ENCODE results near the gene ACTL10.
"Not testable (repeated sequence)": the region's sequence is repeated elsewhere in the genome, so short reads cannot be mapped to it uniquely, and the experiment has no call there.

The ACTL10 gene

DNA sequence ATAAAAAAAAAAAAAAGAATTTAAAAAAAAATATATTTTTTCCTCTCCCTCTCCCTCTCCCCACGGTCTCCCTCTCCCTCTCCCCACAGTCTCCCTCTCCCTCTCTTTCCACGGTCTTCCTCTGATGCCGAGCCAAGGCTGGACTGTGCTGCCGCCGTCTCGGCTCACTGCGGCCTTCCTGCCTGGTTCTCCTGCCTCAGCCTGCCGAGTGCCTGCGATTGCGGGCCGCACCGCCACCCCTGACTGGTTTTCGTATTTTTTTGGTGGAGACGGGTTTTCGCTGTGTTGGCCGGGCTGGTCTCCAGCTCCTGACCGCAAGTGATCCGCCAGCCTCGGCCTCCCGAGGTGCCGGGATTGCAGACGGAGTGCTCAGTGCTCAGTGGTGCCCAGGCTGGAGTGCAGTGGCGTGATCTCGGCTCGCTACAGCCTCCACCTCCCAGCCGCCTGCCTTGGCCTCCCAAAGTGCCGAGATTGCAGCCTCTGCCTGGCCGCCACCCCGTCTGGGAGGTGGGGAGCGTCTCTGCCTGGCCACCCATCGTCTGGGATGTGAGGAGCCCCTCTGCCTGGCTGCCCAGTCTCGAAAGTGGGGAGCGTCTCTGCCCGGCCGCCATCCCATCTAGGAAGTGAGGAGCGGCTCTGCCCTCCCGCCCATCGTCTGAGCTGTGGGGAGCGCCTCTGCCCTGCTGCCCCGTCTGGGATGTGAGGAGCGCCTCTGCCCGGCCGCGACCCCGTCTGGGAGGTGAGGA lies 34.1 kb downstream of the ACTL10 start:
- DNase-seq = not testable (repeated sequence)

DNA sequence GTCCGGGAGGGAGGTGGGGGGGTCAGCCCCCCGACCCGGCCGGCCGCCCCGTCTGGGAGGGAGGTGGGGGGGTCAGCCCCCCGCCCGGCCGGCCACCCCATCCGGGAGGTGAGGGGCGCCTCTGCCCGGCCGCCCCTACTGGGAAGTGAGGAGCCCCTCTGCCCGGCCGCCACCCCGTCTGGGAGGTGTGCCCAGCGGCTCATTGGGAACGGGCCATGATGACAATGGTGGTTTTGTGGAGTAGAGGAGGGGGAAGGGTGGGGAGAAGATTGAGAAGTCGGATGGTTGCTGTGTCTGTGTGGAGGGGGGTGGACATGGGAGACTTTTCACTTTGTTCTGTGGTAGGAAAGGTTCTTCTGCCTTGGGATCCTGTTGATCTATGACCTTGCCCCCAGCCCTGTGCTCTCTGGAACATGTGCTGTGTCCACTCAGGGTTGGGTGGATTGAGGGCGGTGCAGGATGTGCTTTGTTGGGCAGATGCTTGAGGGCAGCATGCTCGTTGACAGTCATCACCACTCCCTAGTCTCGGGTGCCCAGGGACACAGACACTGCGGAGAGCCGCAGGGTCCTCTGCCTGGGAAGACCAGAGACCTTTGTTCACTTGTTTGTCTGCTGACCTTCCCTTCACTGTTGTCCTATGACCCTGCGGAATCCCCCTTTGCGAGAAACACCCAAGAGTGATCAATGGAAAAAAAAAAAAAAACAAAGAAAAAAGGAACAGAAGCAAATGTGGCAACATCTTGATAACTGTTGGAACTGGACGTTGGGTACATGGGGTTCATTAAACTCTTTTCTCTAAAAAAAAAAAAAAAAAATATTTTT lies 35.1 kb downstream of the ACTL10 start:
- no peak for DNase-seq

DNA sequence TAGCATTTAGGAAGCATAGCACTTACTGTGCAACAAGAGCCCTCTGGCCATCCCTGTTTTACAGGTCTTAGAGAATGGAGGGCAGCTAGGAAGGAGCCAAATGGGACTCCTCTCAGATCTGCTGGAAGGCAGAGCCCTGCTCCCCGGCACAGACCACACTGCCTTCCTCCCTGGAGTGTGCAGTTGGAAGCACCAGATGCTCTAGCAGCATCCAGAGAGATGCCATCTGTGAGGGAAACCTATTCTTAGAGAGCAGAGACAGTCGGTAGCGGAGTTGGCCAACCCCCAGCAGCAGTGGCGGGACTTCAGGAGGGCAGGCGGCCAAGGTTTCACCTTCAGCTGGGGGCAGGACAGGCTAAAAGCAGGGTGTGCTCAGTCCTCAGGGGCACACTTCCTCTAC lies 36.1 kb downstream of the ACTL10 start:
- no peak for DNase-seq

DNA sequence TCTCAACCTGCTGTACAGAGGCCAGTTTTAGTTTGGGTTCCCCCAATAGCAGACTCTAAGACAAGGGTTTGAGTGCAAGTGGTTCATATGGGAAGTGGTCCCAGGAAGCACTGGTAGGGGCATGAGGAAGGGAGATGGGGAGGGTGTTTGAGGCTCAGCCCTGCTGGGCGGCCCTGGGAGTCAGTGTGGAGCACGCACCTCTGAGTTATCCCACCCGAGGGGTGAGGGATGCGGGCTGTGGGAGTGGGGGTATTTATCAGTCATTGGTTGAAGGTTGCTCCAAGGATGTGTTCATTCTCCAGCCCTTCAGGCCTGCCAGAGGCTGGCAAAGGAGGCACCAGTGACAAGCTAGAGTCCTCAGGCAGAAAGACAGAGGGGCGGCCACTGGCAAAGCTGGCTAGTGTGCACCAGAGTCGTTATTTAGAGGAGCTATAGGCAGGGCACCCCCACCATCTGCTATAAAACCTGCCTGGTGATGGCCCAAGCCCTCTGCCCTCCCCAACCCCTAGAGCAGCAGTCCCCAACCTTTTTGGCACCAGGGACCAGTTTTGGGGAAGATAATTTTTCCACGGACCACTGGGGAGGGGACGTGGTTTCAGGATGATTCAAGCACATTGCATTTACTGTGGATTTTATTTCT lies 36.9 kb downstream of the ACTL10 start:
- no peak for DNase-seq

DNA sequence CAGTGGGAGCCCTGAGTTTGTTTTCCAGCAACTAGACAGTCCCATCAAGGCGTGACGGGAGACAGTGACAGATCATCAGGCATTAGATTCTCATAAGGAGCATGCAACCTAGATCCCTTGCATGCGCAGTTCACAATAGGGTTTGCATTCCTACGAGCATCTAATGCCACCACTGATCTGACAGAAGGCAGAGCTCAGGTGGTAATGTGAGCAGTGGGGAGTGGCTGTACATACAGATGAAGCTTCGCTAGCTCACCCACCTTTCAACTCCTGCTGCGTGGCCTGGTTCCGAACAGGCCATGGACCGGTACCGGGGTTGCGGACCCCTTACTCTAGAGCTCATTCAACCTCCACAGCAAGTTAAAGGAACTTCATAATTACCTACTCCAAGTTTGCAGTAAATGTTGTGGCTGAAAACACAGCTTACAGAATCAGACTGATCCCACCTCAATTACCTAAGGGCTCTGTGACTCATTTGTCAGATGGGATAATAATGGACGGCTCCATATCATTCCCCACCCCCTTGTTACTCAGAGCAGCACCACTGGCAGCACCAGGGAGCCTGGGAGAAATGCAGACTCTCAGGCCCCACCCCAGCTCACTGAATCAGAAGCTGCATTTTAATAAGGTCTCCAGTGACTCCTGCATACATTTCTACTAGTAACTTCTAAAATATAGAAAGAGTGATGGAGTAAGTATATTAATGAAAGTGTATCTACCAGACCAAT lies 37.6 kb downstream of the ACTL10 start:
- no peak for DNase-seq

DNA sequence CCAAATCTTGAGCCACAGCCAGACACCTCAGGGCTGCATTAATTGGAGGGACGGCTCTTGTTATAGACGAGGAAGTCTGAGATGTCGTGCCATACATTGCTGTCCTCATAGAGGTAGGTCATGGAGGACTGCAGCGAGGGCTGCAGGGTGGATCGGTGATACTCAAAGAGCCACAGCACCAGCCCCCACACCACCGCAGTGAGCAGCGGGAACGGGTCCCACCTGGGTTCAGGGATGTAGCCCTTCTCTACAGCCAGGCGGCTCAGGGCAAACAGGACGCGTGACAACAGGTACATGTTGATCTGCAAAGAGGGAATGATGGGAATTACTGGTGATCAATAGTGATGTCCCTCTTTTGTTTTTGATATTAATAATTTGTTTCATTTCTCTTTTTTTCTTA lies 40.9 kb downstream of the ACTL10 start:
- no peak for DNase-seq

DNA sequence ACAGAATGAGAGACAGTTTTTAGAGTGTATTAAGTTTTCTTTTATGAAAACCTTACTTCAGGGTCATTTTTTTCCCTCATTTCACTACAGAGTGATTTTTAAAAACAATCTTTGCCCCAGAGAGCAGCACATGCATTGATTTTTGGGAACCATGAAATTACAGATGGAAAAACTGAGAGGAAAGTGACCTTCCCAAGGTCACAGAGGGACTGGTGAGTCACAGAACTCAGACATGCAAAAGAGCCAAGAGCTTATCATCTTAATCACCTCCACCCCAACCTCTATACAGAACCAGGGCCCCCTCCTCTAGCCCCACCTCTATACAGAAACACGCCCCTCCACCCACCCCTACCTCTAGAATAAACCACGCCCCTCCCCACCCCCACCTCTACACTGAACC lies 42.7 kb downstream of the ACTL10 start:
- DNase-seq = no peak

DNA sequence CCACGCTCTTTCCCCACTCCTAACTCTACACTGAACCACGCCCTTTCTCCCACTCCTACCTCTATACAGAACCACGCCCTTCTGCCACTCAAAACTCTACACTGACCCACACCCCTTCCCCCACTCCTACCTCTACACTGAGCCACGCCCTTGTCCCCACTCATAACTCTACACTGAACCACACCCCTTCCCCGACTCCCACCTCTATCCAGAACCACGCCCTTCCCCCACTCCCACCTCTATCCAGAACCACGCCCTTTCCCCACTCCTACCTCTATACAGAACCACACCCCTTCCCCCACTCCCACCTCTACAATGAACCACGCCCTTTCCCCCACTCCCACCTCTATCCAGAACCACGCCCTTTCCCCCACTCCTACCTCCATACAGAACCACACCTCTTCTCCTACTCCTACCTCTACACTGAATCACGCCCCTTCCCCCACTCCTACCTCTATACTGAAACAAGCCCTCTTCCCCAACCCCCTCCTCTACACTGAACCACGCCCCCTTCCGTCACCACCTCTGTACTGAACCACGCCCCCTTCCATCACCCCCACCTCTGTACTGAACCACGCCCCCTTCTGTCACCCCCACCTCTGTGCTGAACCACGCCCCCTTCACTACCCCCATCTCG lies 43.3 kb downstream of the ACTL10 start:
- DNase-seq = no peak

DNA sequence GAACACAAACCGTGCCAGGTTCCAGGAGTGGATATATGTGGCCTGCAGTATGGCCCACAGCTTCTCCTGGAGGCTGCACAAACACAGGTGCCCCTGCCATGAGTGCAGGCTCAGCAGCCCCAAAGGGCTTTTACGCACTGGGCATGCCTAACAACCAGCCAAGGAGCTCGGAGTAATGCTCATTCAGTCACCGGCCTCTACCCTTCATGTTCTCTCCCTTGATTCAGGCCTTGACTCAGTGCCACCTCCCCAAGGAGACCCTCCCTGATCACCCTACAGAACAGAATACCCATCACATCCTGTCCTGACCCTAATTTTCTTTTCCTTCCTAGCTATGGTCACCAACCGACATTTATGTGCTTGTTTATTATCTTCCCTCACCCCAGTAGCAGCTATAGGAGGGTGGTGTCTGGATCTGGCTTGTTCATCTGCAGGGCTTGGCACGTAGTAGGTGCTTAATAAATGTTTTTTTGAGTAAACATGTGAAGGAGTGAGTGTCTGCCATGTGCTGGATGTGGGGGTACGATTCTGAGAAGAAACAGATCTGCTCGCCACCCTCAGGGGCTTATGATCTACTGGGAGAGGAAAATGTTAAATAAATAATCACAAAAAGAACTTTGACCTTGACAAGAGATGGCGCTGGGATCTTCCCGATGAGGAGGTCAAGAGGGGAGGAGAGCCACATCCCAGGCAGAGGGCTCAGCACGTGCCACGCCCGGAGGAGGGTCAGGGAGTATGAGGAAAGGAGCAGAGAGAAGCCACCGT lies 44.1 kb downstream of the ACTL10 start:
- no peak for DNase-seq

DNA sequence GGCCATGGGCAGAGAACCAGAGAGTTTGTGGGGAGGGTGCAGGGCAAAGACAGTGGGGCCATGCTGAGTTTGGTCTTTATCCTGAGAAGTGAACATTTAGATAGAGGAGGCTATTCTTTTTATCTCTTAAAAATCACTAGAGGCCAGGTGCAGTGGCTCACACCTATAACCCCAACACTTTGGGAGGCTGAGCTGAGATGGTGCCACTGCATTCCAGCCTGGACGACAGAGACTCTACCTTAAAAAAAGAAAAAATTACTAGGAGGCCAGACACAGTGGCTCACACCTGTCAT lies 44.6 kb downstream of the ACTL10 start:
- DNase-seq = no peak

DNA sequence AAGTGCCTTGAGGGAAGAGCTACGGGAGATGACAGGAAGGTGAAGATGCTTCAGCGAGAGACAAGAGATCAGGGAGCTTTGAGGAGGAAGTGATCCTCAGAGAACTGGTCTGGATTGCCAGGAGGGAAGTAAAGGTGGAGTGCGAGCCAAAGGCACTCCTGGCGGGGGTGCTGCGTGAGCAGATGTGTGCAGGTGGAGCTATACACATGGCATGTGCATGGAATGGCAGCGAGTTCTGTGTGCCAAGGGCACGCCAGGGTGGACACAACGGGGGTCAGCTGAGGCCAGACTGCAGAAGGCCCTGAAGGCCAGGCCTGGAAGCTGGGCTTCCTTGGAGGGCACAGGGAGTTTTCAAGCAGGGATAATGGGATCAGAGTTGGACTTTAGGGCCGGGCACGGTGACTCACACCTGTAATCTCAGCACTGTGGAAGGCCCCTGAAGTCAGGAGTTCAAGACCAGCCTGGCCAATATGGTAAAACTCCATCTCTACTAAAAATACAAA lies 47.2 kb downstream of the ACTL10 start:
- DNase-seq = no peak

DNA sequence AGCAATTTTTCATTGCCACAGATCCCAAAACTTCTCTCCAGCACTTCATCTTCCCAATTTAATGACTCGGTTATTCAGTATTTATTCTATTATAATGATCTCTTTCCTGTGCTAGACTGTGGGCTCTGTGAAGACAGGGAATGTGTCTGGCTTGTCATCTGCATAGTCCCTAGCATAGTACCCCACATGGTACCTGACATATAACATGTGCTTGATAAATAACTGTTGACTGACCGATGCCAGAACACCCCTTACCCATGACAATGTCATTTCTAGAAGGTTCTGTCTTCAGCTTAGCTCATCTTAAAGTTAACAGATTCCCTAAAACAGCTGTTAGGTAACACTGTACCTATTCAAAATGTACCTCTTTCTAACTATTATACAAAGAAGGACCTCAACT lies 49.8 kb downstream of the ACTL10 start:
- DNase-seq = no peak
